LoVo (cell line): ENCODE results near the gene BLACAT1.
"Not testable (repeated sequence)": the region's sequence is repeated elsewhere in the genome, so short reads cannot be mapped to it uniquely, and the experiment has no call there.

ENCODE experiments used
- DNase-seq: peaks from one replicate; pipeline ENCODE4 v3.0.0-alpha.2; 2016; ENCODE audit warnings: low spot score

The BLACAT1 gene

DNA sequence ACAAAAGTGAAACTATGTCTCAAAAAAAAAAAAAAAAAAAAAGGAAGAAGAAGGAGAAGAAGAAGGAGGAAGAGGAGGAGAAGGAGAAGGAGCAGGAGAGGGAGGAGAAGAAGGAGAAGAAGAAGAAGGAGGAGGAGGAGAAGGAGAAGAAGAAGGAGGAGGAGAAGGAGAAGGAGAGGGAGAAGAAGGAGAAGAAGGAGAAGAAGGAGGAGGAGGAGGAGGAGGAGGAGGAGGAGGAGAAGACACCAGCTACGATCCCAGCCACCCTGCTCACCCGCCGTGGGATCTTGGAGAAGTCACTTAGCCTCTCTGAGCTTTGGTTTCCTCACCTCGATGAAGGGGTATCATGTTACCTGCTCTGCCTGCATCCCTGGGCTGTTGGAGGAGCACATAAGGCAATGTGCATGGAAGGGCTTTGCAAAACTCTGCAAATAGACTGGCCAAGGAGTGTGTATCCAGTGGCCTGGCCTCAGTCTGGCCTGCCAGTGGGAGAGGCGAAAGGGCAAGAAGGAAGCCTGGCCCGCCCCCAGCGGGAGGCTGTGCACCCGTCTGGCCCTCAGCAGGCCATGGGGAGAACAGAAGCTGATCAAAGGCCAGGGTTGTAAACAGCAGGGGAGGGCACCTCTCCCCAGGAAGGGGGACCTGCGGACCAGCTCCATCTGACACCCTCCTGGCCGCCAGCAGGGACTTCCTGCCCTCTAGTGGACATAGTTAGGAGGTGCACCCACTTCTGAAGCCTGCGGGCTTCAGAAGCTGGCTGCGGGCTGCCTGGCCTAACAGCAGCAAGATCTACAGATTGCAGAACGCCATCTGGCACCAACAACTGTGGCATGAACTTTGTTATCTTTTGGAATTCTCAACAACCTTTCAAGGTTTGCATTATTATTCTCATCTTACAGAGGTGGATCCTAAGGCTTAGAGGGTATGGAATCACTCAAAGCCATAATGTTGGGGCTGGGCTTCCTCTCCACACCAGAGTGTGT is 29.4 kb upstream of the BLACAT1 start:
- peak; percentile 78 for DNase-seq

DNA sequence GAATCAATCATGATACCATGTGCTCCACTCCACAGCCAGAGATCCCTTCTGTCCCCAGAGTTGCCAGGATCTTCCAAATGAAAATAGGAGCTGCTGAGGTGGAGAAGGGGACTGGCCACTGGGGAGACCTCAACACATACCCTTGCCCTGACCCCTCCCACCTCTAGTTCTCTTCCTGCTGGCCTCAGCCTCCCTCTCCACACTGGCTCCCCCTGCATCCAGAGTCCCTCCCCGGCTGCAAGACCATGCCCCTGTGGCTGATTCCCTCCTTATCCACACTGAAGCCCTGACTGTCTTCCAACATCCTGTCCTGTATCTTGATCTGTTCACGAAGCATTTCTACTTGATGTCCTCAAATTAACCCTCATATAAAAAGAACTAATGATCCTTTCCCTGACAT is 27.5 kb upstream of the BLACAT1 start:
- no peak for DNase-seq

DNA sequence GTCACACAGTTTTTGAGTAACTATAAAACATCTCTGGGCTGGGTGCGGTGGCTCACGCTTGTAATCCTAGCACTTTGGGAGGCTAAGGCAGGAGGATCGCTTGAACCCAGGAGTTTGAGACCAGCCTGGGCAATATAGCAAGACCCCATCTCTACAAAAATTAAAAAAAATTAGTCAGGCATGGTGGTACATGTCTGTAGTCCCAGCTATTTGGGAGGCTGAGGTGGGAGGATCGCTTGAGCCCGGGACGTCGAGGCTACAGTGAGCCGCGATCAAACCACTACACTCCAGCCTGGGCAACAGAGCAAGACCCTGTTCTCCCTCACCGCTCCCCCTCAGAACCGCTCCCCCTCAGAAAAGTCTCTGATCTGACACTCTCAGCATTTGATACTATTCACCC is 26.7 kb upstream of the BLACAT1 start:
- DNase-seq: not testable (repeated sequence)

DNA sequence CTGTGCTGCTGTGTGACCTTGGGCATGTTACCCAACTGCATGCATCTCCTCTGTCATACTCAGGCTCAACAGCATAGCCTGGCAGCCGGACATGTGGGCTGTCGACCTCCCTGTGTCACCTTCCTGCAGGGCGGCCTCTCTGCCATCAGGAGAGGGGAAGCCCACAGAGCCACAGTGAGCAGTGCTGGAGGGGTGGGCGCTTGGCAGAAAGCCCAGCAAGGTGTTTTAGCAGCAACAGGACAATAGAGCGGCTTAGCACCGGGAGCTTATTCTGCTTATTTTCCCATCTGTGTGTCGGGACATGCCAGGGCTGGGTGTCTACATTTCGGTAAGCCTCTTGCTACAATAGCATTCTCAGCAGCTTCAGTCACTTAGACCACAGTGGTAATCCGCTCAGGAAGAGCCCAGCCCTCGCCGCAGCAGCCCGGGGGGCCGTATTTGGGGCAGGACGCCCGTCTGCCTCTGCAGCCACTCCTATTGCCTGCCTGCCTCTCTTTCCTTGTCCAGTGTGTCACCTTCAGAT is 25.8 kb upstream of the BLACAT1 start:
- no peak for DNase-seq

DNA sequence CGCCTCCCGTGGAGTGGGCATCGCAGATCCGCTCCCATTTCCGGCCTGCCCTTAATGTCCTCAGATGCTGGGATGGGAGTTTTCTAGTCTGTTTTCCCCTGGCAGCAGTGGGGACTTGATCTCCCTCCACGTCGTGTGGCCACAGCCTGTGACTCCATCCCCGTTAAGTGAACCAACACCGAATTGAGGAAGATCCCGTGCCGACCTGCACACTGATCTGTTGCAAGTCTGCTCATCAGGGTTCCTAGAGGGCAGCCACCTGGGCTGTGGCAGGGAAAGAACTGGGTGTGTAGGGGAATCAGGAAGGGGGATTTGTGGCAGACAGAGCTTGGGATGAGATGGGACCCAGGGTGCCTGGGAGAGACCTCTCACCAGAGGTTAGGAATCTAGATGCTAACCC is 25.4 kb upstream of the BLACAT1 start:
- no peak for DNase-seq

DNA sequence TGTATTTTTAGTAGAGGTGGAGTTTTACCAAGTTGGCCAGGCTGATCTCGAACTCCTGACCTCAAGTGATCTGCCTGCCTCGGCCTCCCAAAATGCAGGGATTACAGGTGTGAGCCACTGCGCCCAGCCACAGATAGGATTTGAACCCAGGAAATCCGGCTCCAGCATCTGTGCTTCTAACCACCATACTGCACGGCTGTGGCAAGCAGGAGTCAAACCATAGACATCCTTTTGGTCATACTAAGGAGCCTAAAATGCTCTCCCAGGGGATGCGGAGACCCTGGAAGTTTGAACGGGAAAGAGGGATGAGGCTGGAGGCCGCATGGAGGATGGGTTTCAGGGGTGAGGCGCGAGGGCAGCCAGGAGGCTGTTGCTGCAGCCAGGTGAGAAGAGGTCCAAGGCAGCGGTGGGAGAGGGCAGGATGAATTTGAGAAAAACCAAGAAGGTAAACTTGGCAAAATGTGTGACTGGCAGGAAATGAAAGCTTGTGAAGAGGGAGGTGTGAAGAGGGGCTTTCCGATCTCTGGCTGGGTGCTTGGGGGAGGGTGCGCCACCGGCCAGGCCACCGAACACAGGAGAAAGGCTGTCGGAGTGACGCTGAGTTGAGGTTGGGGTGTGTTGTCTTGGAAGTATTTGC is 24.6 kb upstream of the BLACAT1 start:
- DNase-seq: no peak

DNA sequence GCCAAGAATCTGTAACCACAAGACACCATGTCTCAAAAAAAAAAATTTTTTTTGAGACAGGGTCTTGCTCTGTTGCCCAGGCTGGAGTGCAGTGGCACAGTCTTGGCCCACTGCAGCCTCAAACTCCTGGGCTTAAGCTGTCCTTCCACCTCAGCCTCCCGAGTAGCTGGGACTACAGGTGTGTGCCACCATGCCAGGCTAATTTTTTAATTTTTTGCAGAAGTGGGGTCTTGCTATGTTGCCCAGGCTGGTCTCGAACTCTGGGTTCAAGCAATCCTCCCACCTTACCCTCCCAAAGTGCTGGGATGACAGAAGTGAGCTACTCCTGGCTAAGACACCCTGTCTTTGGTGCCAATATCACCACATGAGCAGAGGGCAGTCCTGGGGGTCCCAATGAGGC is 23.1 kb upstream of the BLACAT1 start:
- not testable (repeated sequence) for DNase-seq

DNA sequence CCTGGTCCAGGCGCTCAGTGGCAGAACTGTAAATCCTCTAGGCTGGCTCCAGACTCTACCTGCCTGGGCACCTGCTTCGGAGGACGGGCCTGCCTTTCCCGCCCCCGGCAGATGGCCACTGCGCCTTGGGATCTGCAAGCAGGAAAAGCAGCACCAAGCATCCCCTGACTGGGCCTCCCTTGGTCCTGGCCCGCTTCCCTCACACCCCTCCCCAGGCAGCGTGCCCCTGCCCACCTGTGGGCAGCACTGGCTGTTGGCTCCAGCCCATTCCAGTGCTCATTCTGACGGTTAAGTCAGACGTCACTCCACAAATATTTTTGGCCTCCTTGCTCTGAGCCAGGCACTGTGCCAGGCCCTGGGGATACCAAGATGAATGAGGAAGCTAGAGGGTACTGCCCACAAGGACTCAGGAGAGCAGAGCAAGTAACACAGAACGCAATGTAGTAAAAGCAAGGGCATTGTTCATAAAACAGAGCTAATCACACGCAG is 22.0 kb upstream of the BLACAT1 start:
- peak; percentile 65 for DNase-seq

DNA sequence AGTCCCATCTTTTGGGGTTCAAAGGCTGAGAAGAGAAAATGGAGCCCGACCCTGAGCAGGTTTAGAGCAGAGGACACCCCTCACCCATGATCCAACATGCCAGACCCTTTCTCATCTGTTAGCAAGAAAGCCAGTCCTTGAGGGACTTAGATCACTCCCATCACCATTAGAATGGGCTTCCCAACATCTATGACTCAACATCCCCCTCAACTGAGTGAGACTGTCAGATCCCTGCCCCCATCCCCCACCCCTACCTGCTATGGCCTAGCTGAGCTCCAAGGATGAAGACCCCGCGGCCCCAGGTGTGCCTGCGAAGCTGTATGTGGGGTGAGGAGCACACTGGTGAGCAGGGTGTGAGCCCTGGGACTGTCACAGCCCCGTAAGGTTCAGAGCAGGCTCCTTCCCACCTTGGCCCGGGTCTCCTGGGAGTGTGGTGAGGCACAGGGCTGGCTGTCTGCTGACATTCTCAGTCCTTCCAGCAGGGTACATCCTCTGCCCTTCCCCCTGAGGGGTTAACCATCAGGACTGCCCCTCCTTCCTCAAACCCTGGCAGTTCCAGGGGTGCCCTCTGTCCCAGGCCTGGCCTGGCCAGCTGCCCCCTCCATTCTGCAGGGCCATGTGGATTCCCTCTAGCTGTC is 21.4 kb upstream of the BLACAT1 start:
- no peak for DNase-seq

DNA sequence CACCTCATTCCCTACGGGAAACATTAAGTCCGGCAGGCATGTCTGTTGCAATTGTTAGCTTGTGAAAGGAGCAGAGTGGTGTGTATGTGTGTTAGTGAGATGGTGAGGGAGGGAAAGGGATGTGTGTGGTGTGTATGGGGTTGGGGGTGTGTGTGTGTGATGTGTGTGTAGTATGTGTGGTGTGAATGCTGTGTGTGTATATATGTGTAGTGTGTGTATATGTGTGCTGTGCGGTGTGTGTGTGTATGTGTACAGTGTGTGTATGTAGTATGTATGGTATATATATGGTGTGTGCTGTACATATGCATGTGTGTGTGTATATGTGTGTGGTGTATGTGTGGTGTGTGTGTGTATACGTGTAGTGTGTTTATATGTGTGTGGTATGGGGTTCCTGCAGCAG is 20.8 kb upstream of the BLACAT1 start:
- DNase-seq: no peak

DNA sequence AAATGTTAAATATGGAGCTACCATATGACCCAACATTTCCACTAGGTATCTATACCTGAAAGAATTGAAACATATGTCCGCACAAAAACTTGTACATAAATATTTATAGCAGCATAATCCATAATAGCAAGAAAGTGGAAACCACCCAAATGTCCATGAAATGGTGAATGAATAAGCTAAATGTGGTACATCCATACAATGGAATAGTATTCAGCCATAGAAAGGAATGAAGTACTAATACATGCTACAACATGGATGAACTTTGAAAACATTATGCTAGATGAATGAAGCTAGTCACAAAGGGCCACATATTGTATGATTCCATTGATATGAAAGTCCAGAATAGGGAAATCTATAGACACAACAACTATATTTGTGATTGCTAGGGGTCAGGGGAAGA is 20.0 kb upstream of the BLACAT1 start:
- no peak for DNase-seq

DNA sequence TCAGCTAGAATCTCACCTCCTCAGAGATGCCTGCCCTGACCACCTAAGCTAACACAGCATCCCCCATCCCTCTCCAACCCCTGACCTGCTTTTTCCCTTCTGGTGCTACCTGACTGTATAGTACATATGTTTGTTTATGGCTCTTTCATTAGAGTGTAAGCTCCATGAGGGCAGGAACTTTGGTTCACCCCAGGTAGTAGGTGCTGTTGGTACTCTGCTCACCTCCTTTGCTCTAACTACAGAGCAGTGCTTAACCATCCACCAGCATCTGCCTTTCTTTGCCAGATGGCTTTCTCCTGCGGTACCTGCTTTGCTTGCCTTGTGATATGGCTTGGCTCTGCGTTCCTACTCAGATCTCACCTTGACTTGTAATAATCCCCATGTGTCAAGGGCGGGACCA is 18.7 kb upstream of the BLACAT1 start:
- DNase-seq: no peak

DNA sequence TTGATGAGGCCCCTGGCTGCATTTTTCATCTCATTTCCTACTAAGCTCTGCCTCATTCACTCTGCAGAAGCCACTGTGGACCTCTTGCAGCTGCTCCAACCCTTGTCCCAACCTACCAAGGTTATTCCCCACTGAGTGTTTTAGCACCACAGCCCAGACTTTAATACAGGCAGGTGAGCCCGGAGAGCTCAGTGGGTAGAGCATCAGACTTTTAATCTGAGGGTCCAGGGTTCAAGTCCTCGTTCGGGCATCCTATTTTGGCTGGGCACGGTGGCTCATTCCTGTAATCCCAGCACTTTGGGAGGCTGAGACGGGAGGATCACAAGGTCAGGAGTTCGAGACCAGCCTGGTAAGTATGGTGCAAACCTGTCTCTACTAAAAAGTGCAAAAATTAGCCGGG is 18.1 kb upstream of the BLACAT1 start:
- no peak for DNase-seq

DNA sequence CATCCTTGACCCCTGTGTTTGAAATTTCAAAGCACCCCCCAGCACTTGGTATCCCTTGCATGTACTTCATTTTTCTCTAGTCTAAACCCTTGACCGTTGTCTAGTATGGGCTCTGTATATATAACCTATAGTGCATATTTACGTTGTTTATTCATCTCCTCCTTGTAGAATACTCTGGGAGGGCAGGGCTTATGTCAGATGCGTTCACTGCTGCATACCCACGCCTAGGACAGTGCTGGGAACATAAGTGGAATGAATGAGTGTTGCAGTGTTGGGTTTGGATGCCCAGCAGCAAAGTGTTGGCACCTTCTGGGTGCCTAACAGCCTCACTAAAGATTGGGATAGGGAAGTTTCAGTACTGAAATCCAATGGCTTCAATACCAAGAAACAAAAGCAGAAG is 17.6 kb upstream of the BLACAT1 start:
- DNase-seq: no peak

DNA sequence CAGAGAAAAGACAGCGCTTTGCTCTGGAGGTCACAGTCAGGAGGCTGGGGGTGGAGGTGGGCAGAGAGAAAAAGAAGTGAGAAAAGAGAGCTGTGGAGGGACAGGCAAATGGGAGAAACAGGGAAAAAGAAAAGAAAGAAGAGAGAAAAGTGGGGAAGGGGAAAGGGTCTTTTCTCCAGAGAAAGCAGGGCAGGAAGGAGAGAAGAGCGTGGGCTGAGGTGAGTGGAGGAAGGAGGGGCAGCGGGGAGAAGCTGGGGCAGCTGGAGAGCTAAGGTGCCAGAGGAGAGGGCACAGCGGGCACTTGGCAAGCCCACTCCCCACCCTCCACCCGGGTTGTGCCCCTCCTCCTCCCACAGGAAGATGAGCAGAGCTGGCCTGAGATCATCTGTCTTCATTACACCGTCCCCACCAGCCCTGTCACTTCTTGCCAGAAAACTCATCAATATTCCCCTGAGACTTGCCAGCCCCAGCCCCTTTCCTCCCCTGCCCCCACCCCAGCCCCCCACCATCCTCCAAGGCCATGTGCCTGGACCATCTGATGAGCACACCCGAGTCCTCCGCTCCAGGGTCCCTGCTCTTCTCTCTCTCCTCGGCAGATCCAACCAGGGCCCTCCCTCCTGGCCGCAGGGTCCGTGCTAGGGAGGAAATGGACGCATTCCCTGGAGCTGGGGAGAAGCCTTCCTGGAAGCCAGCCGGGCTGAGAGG is 17.0 kb upstream of the BLACAT1 start:
- DNase-seq: no peak

DNA sequence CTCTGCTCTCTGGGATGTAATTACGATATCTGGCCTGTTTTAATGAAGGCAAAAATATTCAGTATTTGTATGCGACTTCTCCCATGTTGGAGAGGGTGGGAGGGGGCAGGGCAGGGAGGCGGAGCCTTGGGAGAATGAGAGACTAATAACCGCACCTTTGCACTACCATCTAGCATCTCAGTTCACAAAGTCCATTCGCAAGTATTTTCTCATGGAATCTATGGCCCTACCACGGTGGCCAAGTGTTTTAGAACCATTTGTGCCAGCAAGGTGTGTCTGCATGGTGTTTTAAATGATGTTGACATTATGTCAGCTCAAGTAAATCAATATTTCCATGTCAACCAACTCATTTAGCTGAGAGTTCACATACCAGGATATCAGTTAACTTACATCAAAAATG is 14.3 kb upstream of the BLACAT1 start:
- DNase-seq: no peak

DNA sequence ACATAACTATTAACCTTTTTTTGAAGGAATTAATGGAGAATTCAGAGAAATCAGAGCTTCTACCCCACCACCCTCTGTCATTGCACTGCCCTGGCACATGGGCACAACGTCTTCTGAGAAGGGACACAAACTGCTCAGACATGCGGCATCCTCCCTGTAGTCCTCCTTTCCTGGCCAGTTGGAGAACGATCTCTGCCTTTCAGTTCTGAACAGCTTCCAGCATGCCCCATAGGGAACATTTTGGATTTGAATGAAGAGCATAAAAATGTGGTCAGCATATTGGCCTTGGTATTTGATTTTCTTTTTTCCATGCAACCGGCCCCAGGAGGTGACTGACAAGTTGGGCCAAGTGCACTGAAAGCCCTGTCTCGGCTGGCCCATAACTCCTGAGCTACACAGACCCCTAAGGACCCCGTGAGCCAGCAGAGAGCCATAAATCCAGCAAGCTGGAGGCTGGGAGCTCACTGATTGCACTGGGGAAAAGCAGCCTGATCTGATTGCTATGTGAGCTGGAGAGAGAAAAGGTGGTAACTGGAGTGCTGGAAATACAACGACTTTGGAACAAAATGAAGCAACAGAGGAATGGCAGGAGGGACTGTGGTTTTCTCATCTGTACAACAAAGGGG is 10.9 kb upstream of the BLACAT1 start:
- DNase-seq: no peak

DNA sequence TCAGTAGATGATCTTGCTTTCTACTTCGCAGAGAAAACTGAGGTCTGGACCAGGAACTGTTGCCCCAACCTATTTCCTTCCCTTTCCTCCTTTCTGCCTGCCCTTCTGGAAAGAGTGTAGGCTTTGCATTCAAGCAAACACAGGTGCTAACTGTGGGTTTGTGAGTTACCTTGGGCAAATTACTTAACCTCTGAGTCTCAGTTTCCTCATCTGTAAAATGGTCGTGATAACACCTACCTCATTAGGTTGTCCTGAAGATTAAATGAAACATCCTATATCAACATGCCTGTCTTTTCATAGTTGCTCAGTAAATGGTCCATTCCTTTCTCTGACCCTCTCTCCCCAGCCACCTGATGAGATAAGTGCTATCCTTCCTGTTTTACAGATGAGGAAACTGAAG is 9.5 kb upstream of the BLACAT1 start:
- no peak for DNase-seq

DNA sequence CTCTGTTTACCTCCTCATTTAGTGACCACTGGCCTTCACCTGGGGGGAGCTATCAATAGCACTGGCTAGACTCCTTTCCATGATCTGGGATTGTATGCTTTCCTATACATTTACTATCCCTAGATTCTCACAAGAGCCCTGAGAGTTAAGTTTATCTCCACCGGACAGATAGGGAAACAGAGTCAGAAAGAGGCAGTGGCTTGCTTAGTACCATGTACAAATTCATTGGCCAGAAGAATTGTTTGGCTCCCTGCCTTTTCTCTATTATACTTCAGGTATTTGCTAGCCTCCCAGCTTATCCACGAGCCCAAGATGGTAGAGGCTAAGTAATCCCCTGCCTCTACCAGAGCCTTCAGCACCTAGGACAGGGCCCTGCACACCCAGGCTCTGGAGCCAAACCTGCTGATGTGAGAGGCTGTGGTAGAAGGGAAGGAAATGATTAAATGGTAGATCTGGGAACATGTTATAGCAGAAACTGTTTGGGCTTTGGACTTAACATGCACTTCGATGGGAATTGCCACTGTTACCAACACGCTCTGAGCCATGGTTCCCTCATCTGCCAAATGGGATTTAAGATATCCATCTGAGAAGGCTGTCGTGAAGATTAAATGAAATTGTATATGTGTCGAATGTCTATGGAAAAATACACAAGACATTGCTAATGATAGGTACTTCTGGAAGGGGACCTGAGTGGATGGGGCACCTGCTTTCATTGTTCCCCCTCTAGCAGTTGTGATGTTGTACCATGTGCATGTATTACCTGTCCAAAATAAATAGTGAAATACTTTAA is 3.1 kb upstream of the BLACAT1 start:
- DNase-seq: peak; percentile 35

DNA sequence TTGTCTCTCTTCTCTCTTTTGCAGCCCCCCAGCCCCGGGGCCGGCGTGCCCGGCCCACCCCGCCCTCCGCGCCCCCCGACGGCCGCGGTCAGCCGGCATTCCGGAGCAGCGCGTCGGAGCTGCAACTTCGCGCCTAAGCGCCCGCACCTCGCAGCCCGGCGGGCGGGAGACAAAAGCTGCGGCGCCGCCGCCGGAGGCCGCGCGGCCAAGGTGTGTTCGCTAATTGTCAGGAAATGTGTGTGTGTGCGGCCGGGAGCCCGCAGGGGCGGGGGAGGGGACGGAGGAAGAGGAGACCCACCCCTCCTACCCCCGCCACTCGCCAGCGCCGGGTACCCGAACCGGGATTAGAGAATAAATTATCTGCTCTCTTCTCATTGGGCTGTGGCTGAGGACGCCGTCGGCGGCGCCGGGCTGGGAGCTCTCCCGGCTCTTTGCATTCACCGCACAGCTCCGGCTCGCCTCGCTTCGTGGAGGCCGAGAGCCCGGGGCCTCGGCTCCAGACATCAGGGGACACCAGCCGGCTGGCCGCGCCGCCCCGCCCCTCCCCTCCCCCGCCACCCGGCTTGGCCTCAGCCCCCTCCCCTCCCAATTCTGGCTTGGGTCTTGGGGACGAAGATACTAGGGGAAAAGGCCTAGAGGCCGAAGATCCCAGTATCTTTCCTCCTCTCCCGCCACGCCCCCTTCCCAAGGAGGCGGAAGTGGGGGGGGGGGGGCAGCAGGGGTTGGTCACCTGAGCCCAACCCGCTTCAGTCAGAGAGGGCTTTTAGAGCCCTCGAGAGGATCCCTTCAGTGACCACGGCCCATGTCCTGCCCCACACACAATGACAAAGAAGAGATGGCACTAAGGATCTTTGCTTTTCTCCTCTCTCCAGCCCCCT is 1.3 kb upstream of the BLACAT1 start:
- DNase-seq: no peak
